ENCODE results near the gene HPCA.
A peak's percentile ranks its signal among the peaks of the same experiment; 100 is the strongest.

HPCA gene

DNA sequence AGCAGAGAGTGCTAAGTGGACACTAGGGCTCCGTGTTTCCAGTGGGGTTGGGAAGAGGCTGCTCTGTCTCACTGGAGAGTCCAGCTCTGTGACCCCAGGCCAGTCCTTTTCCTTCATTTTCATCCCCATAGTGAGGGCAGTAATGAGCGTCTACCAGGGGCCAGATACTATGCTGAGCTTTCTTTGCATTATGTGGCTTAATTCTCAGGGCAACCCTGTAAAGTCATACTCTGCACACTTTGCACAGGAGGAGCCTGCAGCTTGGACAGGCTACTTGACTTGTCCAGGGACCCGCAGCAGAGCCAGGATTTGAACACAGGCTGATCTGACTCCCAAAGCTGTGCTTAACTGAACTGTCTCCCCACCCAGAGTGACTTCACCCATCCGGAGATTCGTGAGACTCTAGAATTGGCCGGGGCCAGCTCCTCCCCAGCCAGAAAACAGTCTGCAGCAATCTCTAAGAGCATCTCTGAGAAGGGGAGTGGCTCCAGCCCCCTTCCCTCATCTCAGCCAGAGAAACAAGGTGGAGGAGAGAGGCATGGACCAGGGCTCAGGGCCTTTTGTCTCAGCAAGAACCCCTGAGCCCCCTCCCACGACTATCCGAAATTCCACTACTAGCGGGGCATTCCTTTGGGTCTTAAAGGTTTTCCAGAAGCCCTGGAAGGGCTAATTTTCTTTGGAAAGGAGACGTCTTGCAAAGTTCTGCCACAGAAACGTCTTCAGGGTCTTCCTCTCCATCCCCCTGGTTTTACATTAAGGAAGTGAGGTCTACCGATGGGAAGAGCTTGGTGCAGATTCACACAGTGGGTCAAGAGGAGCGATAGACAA lies 14.7 kb upstream of the HPCA start:
- no peak for DNase-seq (ENCODE audit: low spot score)

DNA sequence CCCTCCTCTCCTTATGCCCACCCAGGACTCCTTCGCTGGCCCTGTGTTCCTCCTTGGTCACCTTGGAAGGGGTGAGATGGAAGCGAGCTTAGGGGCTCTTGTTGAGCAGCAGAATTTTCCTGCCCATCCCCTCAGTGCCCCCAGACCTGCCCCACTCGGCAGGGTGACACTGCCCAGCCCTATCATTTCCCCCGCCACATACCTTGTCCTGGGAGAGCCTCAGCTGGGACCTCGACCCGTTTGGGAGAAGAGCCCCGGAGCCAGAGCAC lies 14.2 kb upstream of the HPCA start:
- no peak for DNase-seq (ENCODE audit: low spot score)

DNA sequence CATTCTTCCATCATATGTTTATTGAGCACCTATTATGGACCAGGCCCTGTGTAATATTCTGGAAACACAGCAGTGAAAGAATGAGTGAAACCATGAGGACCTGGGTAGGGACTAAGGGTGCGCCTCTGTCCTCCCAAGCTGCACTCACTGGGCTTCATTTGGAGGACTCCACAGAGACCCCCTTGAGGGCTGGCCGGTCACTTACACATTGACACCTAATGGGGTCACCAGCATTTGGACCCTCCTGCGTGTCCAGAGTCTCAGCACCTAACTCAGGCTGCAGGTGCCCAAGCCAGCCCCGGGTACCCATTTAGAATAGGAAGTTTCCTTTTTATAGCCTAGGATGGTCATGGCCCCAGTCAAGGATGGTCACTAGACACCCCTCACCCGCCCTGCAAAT lies 12.8 kb upstream of the HPCA start:
- DNase-seq (ENCODE audit: low spot score), result no peak

DNA sequence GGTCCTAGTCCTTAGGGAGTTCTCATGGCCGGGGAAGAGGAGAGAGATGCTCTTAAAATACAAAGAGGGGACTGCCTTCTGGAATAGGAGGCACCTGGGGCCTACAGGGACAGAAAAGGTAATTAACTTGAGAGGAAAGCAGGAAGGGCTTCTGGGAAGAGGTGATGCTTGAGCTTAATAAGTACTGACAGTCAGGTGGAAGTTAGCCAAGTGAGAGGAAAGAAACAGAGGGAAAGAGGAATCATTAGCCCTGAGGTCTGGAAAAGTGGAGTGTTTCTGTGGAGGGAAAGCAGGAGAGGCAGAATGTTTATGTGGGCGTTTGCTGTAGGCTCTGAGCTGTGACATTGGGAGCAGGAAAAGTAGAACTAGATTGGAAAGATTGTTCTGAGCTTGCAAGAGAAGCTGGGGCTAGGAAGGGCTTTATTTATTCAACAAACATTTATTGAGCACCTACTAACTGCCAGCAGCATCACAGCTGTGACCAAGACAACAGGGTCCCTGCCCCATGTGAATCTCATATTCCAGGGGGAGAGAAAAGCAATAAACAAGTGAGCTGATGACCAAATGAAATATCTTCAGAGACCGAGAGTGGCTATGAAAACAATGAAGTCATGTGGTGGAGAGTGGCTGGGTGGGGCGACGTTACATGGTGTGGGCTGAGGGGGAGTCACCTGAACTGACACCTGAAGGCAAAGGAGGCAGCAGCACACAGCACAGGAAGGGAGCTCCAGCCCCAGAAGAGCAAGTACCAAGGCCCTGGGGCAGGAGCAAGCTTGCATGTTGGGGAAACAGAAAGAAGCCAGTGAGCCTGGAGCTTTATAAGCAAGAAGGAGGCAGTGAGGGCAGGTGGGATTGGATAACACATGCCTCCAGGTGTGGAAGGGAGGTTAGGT lies 11.2 kb upstream of the HPCA start:
- no peak for DNase-seq (ENCODE audit: low spot score)

DNA sequence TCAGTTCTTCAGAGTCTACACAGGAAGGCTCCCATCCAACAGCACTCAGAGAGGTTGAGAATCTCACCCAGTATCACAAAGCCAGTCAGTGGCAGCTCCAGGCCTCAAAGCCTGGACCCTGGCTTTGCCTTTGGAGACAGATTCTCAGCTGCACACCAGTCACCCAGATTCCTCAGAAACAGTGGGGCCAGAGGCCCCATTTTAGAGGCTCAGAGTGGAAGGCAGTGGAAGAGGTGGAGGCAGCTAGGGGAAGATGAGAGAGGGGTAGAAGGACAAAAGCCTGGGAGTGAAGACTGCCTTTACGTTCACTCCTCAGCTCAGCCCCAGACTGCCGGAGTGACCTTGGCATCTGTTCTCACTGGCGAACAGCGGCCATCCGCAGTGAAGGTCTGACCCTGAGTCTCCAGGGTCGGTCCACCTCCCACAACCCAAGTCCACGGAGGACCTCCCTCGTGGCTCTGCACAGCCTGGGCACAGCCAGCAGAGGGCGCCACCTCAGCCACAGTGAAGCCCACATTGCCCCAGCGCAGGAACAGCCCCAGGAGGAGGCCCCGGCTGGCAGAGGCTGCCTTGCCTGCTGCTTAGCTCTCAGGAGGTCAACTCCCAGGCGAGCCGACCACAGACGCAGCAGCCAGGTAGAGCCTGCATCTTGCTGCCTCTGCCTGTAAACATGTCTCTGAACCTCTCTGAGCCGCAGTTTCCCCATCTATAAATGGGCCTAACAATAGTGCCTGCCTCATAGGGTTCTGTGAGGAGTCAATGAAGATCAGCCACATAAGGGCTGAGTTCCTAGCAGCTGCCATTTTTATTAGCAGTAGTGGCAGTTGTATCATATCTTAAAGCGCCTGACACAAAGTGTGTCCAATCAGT lies 9.7 kb upstream of the HPCA start:
- peak; percentile 54 for DNase-seq (ENCODE audit: low spot score)

DNA sequence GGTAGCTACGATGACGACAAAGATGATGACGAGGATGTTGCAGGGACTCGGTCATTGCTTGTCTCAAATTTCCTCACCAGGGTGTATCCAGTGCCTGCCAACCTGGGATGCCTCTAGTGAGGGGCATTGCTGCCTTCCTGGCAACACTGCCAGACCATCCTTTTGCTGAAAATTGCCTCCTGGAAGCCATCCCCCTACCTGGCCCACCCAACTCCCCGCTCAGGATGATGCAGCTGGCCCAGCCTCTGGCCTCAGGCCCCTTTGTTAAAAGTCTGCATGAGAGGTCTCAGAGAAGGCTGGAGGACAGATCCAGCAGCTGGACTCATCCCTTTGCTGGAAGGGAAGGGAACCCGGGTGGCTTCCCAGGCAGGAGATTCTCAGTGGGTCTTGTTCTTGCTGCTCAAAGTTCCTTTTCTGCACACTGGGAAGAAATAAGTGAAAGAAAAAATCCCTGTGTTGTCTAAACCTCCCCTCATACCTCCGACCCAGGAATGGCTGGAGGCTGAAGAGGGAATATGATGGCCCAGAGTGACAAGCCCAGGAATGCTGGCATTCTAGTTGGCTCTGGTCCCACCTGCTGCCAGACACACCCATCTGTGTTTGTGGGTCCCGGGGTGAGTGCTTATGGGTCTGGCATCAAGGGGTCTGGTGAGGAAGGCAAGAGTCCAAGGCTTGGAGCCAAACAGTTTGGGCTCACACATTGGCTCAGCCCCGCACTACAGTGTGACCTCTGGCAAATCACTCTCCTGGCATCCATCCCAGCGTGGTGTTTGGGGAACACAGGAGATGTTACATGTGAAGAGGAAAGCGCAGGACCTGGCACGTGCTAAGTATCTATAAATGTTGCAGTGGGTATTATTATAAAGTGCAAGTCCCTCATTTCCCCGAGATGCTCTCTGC lies 8.8 kb upstream of the HPCA start:
- DNase-seq (ENCODE audit: low spot score), result no peak

DNA sequence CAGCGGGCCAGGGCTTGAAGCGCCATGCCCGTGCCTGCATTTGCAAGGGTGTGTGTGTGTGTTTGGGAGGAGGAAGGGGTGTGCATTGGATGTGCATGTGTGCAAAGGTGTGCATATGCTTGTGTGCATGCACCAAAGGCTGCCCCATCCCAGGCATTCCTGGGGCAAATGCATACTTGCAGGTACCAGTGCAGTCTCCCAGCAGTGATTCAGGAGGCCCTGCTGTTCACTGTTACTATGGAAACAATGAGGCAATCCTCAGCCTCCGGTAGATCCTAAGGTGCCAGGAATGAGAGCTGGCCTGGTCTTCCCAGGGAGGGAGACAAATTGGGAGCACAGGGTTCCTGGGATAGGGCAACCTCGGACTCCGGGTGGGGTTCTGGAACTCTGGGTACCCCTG lies 8.1 kb upstream of the HPCA start:
- DNase-seq (ENCODE audit: low spot score), result no peak

DNA sequence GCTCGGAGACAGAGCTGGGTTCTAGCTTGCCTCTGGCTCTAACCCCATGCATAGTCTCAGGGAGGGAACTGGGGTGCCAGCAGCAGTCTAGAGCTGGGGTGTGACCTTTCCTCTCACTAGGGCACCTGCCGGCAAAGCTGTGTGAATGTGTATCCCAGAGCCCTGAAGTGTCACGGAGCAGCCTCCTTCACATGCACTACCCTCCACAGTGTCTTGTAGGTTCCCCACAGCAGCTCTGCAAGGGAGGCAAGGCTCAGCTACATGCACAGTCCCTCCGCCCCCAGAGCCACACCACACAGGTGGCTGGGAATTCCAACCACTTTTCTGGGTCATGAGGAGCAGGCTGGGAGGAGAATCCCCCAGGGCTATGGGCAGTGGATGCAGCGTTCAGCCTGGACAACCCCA lies 7.7 kb upstream of the HPCA start:
- no peak for DNase-seq (ENCODE audit: low spot score)

DNA sequence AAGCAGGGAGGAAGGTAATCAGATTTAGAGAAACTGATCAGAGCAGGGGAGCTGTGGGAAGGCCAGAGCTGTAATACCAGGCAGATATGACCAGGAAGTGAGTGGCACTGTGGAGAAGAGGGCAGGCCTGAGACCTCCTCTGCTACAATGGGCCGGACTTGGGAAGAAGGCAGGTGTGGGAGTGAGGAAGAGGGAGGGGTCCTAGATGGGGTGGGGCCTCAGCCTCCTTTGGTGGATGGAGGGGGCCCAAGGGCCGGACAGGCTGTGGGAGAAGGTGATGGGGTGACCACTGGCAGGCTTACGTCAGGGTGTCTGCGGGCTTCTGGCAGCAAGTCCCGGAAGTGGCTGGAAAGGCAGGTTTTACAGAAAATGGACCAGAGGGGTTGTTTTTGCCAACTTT lies 5.0 kb upstream of the HPCA start:
- no peak for DNase-seq (ENCODE audit: low spot score)

DNA sequence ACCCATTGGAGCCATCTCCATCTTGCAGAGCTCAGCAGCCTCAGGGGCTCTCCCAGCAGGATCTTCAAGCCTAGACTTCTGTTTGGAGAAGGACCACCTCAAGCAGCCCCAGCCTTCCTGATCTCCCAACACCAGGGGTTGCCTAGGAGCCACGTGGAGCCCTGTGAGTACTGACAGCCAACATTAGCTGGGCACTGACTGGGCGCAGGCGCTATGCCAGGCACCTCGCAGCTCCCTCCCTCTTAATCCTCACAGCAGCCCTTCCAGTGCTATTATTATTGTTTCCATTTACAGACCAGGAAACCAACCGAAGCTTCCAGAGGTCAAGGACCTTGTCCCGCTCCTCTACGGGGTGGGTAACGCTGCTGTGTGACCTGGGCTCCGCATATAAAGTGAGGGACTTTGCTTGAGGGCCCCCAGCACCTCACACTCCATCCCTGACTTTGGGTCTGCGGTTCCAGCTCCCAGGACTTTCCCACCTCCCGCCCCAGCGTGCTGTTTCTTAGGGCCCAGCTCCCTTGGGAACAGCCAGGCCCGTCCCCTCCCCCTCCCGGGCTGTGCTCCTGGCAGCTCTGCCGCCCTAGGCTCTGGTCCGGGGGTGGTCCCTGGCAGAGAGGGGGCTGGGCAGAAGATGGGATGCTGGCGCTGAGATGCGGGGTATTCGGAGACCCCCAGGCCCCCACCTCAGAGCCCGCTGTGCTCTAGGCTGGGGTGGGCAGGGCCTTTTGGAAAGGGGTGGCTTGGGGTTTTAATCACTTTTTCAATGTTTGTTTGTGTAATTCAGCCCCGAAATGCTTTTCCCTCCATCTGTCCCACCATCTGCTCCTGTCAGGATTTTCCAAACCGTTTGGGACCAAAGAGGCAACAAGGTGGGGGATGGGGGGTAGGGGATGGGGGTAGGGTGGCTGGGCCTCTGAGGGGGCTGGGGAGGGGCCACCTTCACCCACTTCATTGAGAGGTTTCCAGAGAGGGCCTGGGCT lies 4.1 kb upstream of the HPCA start:
- DNase-seq (ENCODE audit: low spot score), result no peak

DNA sequence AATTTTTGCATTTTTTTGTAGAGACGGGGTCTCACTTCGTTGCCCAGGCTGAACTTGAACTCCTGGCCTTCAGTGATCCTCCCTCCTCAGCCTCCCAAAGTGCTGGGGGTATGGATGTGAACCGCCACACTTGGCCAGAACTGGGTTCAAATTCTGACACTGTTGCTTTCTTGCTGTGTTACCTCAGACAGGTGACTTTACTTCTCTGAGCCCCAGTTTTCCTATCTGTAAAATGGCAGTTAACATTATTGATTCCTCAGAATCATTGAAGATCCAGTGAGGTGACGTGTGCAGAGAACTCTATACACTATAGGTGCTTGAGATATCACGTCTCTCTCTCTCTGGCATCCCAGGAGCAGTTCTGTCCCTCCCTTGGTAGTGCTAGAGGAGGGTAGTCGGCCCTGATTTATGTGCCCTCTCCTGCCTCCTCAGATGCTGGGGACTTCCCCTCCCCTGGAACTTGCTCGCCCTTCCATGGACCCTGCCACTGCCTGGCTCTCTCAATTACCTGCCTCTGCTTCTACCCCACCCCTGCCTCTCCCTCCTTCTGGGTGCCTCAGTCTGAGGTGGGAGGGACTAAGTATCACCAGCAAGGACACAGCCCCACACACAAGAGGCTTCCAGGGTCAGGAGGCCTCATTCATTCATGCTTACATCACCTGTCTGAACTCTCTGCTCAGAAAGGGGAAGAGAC lies 2.8 kb upstream of the HPCA start:
- no peak for DNase-seq (ENCODE audit: low spot score)

DNA sequence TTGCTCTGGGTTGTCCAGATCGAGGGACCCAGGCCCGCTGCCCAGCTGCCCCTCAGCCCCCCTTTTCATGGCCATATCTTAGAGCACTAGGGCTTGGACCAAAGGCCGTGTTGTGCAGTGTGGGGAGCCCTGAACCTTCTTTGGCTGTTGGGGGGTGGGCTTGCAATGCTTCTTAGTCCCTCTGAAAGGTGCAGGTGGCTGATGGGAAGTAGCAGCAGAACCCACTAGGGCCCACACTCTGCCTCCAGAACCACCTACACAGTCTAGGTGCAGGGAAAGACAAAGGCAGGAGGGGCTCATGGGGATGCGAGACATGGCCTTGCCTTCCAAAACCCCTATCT lies 2.3 kb upstream of the HPCA start:
- no peak for DNase-seq (ENCODE audit: low spot score)

DNA sequence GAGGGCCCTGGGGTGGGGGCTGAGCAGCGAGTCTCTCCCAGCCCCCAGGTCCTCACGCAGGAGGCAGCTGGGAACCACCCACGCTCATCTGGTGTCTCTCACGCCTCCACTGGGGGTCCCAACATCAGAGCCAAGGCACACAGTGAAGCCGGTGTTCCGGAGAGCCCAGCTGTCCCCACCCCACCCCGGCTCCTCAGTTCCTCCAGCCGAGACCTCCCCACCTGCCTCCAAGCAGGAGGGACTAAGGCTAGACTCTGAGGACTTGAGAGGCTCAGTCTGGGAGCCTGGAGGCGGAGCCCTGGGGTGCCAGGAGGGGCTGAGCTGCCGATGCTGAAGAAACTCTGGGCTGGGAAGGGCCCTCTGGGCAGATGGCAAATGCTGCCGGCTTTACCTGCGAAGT lies 1.6 kb upstream of the HPCA start:
- DNase-seq (ENCODE audit: low spot score), result no peak

DNA sequence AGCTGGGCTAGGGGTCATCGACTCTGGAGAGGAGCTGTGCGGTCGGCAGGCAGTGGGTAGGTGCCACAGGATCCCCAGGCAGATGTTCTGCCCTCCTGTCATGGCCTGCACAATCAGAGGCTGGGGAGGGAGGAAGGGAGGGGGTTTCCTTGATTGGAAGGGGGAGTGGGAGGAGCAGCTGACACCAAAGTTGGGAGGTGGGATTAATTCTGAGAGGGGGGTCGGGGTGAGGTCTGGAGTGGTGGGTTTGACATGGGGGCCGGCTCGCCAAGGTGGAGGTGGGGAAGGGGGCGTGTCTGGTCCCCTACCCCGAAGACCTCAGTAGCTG lies 651 bp upstream of the HPCA start:
- DNase-seq (ENCODE audit: low spot score), result no peak

DNA sequence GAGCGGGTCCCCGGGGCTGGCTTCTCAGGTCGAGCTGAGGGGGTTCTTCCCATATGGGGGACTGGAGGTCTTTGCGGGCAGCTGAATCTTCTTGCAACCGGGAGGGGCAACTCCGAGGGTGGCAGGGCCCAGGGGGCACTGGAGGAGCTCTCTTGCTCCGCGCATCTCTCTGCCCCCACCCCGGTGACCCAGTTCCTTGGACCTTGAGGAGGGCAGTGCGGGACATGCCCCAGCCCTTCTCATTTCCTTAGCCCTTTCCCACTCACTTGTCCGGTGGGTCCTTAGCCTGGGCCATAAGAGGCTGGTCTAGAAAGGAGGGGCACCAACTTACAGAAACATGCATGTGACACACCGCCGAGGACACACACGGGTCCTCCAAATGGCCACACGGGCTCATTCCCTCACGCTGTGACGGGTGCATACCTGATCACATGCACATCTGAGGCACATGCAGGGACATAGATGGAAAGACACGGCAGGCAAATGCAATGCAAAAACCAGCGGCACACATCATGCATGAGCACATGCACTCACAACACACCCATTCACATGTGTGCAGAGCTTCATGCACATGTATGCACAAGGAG lies 630 bp downstream of the HPCA start:
- DNase-seq (ENCODE audit: low spot score), result no peak

DNA sequence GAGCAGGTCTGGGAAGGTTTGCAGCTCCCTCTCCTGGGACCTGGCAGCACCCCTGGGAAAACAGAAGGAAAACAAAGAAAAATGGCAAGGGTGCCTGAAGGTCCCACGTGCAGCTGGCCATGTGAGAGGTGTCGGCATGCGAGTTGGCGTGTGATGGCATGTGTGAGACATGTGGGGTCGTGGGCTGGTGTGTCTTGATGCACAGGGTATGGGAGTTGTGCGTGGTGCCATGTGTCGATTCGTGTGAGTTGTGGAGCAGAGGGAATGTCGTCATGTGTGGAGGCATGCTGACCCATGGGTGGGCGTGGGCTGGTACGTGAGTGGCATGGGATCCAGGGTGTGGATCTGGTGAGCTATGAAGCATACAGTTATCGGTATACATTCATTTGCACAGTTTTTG lies 1.3 kb downstream of the HPCA start:
- no peak for DNase-seq (ENCODE audit: low spot score)

DNA sequence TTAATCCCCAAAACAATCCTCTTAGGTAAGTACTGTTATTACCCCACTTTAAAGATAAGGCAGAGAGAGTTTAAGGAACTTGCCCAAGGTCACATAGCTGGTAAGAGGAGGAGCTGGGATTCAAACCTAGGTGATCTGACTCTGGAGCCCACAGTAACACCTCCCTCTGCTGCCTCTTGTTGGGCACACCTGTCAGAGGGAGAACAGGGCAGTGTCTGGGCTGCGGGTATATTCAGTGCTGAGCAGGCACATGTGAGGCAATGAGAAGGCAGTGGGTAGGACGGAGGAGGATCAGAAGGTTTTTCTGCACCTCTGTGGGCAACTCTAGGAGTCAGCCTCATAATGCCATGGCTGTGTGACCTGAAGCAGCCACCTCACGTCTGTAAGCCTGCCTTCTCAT lies 1.8 kb downstream of the HPCA start:
- DNase-seq (ENCODE audit: low spot score), result no peak

DNA sequence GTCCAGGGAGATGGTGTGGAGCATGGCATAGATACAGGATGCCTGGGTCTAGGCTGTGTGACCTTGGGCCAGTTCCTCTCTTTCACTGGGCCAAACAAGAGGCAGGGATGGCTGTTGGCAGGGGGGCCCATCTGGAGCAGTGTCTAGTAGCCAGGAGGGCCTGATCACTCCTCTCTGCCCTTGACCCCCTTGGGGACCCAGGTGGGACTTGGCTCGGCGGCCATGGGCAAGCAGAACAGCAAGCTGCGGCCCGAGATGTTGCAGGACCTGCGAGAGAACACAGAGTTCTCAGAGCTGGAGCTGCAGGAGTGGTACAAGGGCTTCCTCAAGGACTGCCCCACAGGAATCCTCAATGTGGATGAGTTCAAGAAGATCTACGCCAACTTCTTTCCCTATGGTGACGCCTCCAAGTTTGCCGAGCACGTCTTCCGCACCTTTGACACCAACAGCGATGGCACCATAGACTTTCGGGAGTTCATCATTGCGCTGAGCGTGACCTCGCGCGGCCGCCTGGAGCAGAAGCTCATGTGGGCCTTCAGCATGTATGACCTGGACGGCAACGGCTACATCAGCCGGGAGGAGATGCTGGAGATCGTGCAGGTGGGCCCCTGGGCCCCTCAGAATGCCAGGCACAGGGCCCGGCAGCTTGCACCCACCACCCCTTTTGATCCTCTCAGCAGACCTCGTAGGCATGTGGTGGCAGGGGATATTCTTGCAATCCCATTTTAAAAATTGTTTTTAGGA lies 2.6 kb downstream of the HPCA start:
- DNase-seq (ENCODE audit: low spot score), result no peak

DNA sequence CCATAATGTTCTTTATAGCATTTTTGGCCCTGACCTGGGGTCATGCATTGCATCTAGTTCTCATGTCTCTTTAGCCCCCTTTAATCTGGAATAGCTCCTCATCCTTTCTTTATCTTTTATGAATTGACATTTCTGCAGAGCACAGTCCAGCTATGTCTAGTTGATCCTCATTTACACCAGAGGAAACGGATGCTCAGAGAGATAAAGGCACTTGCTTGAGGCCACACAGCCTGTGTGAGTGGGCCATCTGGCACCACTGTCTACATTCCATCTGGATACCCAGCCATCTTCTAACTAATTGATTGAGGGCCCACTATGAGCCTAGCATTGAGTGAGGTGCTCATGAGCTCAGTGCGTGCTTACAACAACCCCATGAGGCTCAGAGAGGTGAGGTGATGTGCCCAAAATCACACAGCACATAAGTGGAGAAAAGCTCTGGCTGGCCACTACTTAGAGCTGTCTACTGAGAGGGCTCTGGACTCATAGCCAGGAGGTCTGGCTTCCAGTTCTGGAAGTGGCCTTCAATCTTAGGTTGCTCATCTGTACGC lies 3.5 kb downstream of the HPCA start:
- no peak for DNase-seq (ENCODE audit: low spot score)

All from CD4-positive, alpha-beta T cell treated with Interleukin-6 at 100 ng/mL for 8 hours (primary cell).